ENCODE measurements around the gene ELP5. TPM values are rescaled to one million over a fixed set of nuclear protein-coding genes. Genes with fewer than 3 reads are reported as not detected.

ELP5 gene
- total and polyA plus RNA-seq, 2 donors (not counting 1 experiment from before 2014, with no cell fraction given), result 48.0 to 69.9 TPM

DNA sequence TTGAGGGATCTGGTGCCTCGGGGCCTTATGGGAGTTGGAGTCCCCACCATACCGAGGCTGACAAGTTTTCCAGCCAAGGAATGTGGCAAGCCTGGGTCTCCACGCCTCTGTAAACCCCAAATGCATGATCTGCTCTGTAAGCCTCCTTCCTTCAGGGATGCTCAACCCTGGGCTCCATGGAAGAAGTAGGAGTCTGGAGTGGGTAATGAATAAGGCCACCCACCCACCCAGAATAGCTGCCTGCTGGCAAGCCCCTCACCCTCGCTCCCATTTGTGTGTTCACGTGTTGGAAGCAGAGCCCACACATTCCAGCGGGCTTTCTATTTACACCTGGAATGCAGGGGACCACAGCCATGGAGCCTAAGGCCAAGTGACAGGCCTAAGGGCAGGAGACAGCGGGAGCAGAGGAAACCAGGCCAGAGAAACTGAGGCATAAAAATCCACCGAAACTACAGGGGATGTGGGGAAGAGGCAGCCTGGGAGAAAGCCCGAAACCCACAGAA is 36.8 kb upstream of the ELP5 start:
- H3K4me1 Mint-ChIP-seq, result peaks cover 53% of the 10 kb centered on the region
- intact Hi-C loops (cut with micrococcal nuclease), result loop anchor here (2.0 kb wide), 3 partner anchors 92 to 472 kb away; partner anchors contain the start of genes EIF5A, TMEM256 and TP53
- Histone ChIP-seq H3K79me2 (ENCODE audit: control insufficient read depth, insufficient read depth, low read length) (peaks cover 7% of the 10 kb centered on the region), H3K27ac (ENCODE audit: low read length in 2 of 2) (peak overlapping the region; percentile 77 to 90), H3K9me3 (ENCODE audit: control extremely low read depth in 1 of 3, control insufficient read depth in 2 of 3, insufficient read depth in 1 of 3, low read length in 2 of 3) (no peaks in the 10 kb centered on the region), H3K36me3 (replicated peaks in 1 of 2; ENCODE audit: control extremely low read depth in 1 of 2, control insufficient read depth in 1 of 2, extremely low read depth in 1 of 2, insufficient read depth in 2 of 2, low read length in 1 of 2) (no peaks in the 10 kb centered on the region), H3K9ac (ENCODE audit: low read length) (peak overlapping the region; percentile 66), H4K20me1 (ENCODE audit: control insufficient read depth, insufficient read depth, low read length, poor library complexity, severe bottlenecking) (no peaks in the 10 kb centered on the region), H3K4me3 (ENCODE audit: control extremely low read depth in 1 of 5, extremely low read depth in 1 of 5, insufficient read depth in 1 of 5, low read depth in 2 of 5, low read length in 4 of 5) (peak overlapping the region in 4 of 5 experiments; percentile 39 to 66 (median 55)), H3K27me3 (replicated peaks in 1 of 4; ENCODE audit: control extremely low read depth in 1 of 4, control insufficient read depth in 3 of 4, insufficient read depth in 4 of 4, low read length in 3 of 4) (peaks cover 0 to 4% (median 0%) of the 10 kb centered on the region in 4 experiments), H2AFZ (ENCODE audit: insufficient read depth, low read depth, low read length, poor library complexity, severe bottlenecking) (peak overlapping the region; percentile 53), H3K4me2 (replicated peaks; ENCODE audit: low read depth, low read length, poor library complexity, severe bottlenecking) (peak overlapping the region; percentile 86), H3K4me1 (ENCODE audit: control insufficient read depth in 2 of 2, insufficient read depth in 2 of 2, low read length in 2 of 2) (peaks cover 26 to 53% of the 10 kb centered on the region in 2 donors)
- CTCF ChIA-PET, result interaction anchor here (1.9 to 2.3 kb wide), 2 partner anchors 81 to 169 kb away, joined by 5 to 7 read pairs; no protein-coding TSS in a partner anchor
- peaks cover 2% of the 10 kb centered on the region for H3K27me3 Mint-ChIP-seq
- POLR2A ChIA-PET, result interaction anchor here (1.0 to 9.1 kb wide), 2 partner anchors 22 to 114 kb away, joined by 3 to 157 read pairs; partner anchors contain the start of genes DVL2, GABARAP and PHF23
- H3K9me3 Mint-ChIP-seq (ENCODE audit: insufficient read depth), result no peaks in the 10 kb centered on the region
- no peak for ATAC-seq (ENCODE audit: low read depth)
- TF ChIP-seq CTCF (IDR thresholded peaks at IDR 0.05) (no peak), EZH2 (IDR thresholded peaks at IDR 0.05; ENCODE audit: borderline replicate concordance, insufficient read depth, low read depth, low read length, poor library complexity, severe bottlenecking) (no peak)
- 37% methylated on average over 3 of the region's 9 CpGs for whole genome bisulfite sequencing (ENCODE audit: insufficient coverage)
- DNase-seq, result no peak
- H3K4me3 Mint-ChIP-seq, result peak overlapping the region; percentile 97
- peak overlapping the region; percentile 99 for H3K27ac Mint-ChIP-seq

- H3K9me3 Mint-ChIP-seq (ENCODE audit: insufficient read depth), result no peaks in the 10 kb centered on the region
- no peak overlapping the region for H3K4me3 ChIP-seq (ENCODE audit: control extremely low read depth in 1 of 5, extremely low read depth in 1 of 5, insufficient read depth in 1 of 5, low read depth in 2 of 5, low read length in 4 of 5)
- no peak overlapping the region for H3K4me3 Mint-ChIP-seq
Observed at GRCh38 chr17:7215652-7216180, 36.3 kb upstream of the ELP5 start.

More at GRCh38 chr17:7215652-7216180, 36.3 kb upstream of the ELP5 start:
- 29% methylated on average over 4 of the region's 10 CpGs for WGBS (ENCODE audit: insufficient coverage)
- H3K9ac ChIP-seq (ENCODE audit: low read length), result no peak overlapping the region
- peaks cover 7% of the 10 kb centered on the region for H3K79me2 ChIP-seq (ENCODE audit: control insufficient read depth, insufficient read depth, low read length)
- H3K27me3 ChIP-seq (replicated peaks in 1 of 4; ENCODE audit: control extremely low read depth in 1 of 4, control insufficient read depth in 3 of 4, insufficient read depth in 4 of 4, low read length in 3 of 4), result no peaks in the 10 kb centered on the region
- ATAC-seq (ENCODE audit: low read depth) (no peak), DNase-seq (no peak)
- H2AFZ ChIP-seq (ENCODE audit: insufficient read depth, low read depth, low read length, poor library complexity, severe bottlenecking), result no peak overlapping the region
- H3K9me3 ChIP-seq (ENCODE audit: control extremely low read depth in 1 of 3, control insufficient read depth in 2 of 3, insufficient read depth in 1 of 3, low read length in 2 of 3), result no peaks in the 10 kb centered on the region
- ChIA-PET CTCF (no interaction called here), POLR2A (interaction anchor here (0.6 to 9.1 kb wide), 2 partner anchors 22 to 193 kb away, joined by 4 to 157 read pairs; partner anchors contain the start of genes DVL2, GABARAP and PHF23)
- H3K4me2 ChIP-seq (replicated peaks; ENCODE audit: low read depth, low read length, poor library complexity, severe bottlenecking), result no peak overlapping the region
- no peaks in the 10 kb centered on the region for H3K36me3 ChIP-seq (replicated peaks in 1 of 2; ENCODE audit: control extremely low read depth in 1 of 2, control insufficient read depth in 1 of 2, extremely low read depth in 1 of 2, insufficient read depth in 2 of 2, low read length in 1 of 2)
- no peaks in the 10 kb centered on the region for H4K20me1 ChIP-seq (ENCODE audit: control insufficient read depth, insufficient read depth, low read length, poor library complexity, severe bottlenecking)
- H3K27me3 Mint-ChIP-seq, result no peaks in the 10 kb centered on the region
- no peak overlapping the region for H3K27ac Mint-ChIP-seq
- TF ChIP-seq CTCF (IDR thresholded peaks at IDR 0.05) (no peak), EZH2 (IDR thresholded peaks at IDR 0.05; ENCODE audit: borderline replicate concordance, insufficient read depth, low read depth, low read length, poor library complexity, severe bottlenecking) (no peak)
- intact Hi-C loops (cut with micrococcal nuclease), result loop anchor here (2.0 kb wide), 3 partner anchors 91 to 471 kb away; partner anchors contain the start of genes EIF5A, TMEM256 and TP53
- H3K27ac ChIP-seq (ENCODE audit: low read length in 2 of 2), result no peak overlapping the region
- peaks cover 58% of the 10 kb centered on the region for H3K4me1 Mint-ChIP-seq
- peaks cover 31 to 58% of the 10 kb centered on the region in 2 donors for H3K4me1 ChIP-seq (ENCODE audit: control insufficient read depth in 2 of 2, insufficient read depth in 2 of 2, low read length in 2 of 2)

Measured in B cell (primary cell).